Activated T-cell treated with anti-CD3 and anti-CD28 coated beads, Interleukin-2, amount 50 U/mL, for 24 hours (primary cell): Measurements from ENCODE around the gene MALT1.
"Not testable (repeated sequence)": the region's sequence is repeated elsewhere in the genome, so short reads cannot be mapped to it uniquely, and the experiment has no call there.

Source experiments
- DNase-seq: peaks from one replicate; pipeline ENCODE4 v3.0.0-alpha.2; 2020
- H3K27ac Mint-ChIP-seq: 2 replicates; pipeline ENCODE4 v1.8.0; 2020; ENCODE audit warnings: mild to moderate bottlenecking, mixed read lengths
- H3K27me3 Mint-ChIP-seq: 2 replicates; pipeline ENCODE4 v1.8.0; 2020; ENCODE audit warnings: mixed read lengths
- H3K36me3 Mint-ChIP-seq: 2 replicates; pipeline ENCODE4 v1.8.0; 2020; ENCODE audit warnings: low read depth, mixed read lengths
- H3K4me1 Mint-ChIP-seq: 2 replicates; pipeline ENCODE4 v1.8.0; 2020; ENCODE audit warnings: low read depth, mixed read lengths
- H3K4me3 Mint-ChIP-seq: 2 replicates; pipeline ENCODE4 v1.8.0; 2020; ENCODE audit warnings: mild to moderate bottlenecking, moderate library complexity, mixed read lengths
- H3K9me3 Mint-ChIP-seq: 2 replicates; pipeline ENCODE4 v1.8.0; 2020; ENCODE audit warnings: mixed read lengths

MALT1 gene

GRCh38 chr18:58640891-58641610 is 30.2 kb upstream of the MALT1 start:
- Mint-ChIP-seq H3K4me3 (no peak overlapping the region), H3K27me3 (no peaks in the 10 kb centered on the region), H3K36me3 (no peaks in the 10 kb centered on the region), H3K27ac (no peak overlapping the region), H3K4me1 (peaks cover 16% of the 10 kb centered on the region), H3K9me3 (no peaks in the 10 kb centered on the region)
- DNase-seq, result no peak

- H3K4me3 Mint-ChIP-seq, H3K9me3 Mint-ChIP-seq, DNase-seq, H3K36me3 Mint-ChIP-seq, H3K27me3 Mint-ChIP-seq, H3K27ac Mint-ChIP-seq: not testable (repeated sequence)
- peaks cover 15% of the 10 kb centered on the region for H3K4me1 Mint-ChIP-seq
These were observed 27.7 kb upstream of the MALT1 start for GRCh38 chr18:58643557-58643956.

DNA sequence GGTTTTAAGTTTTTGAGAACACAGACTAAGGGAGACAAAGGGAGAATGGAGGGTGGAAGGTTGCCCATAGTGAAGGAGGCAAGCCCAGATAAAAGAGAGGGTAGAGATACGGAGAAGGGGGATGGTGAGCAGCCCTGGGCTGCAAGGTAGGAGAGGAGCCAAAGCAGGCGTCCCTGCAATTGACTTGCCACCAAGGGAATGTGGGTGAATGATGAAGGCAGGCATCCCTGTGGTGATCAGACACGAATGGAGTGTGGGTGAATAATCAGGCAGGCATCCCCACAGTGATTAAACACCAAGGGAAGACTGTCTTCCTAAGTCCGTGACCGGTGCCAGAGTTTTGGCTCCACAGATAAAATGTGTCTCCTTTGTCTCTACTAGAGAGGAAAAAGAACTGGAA is 25.9 kb upstream of the MALT1 start:
- H3K27ac Mint-ChIP-seq, result no peak overlapping the region
- H3K36me3 Mint-ChIP-seq, result no peaks in the 10 kb centered on the region
- H3K27me3 Mint-ChIP-seq, result no peaks in the 10 kb centered on the region

DNA sequence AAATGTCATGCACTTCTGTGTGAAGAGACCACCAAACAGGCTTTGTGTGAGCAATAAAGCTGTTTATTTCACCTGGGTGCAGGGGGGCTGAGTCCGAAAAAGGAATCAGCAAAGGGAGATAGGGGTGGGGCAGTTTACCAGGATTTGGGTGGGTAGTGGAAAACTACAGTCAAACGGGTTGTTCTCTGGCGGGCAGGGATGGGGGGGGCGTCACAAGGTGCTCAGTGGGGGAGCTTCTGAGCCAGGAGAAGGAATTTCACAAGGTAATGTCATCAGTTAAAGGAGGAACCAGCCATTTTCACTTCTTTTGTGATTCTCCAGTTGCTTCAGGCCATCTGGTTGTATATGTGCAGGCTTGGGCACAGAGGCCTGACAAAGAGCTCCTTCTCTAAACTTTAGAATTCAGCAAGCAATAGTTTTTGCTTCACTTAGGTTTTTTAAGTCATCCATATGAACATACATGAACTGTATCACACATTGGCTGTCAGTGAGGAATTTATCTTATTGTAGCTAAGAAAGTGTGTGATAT is 24.9 kb upstream of the MALT1 start:
- H3K4me1 Mint-ChIP-seq, result peaks cover 27% of the 10 kb centered on the region
- H3K36me3 Mint-ChIP-seq, result no peaks in the 10 kb centered on the region
- no peak for DNase-seq

More for the DNA sequence above, 25.9 kb upstream of the MALT1 start:
- Mint-ChIP-seq H3K9me3 (no peaks in the 10 kb centered on the region), H3K4me3 (no peak overlapping the region), H3K4me1 (peaks cover 21% of the 10 kb centered on the region)
- no peak for DNase-seq

DNA sequence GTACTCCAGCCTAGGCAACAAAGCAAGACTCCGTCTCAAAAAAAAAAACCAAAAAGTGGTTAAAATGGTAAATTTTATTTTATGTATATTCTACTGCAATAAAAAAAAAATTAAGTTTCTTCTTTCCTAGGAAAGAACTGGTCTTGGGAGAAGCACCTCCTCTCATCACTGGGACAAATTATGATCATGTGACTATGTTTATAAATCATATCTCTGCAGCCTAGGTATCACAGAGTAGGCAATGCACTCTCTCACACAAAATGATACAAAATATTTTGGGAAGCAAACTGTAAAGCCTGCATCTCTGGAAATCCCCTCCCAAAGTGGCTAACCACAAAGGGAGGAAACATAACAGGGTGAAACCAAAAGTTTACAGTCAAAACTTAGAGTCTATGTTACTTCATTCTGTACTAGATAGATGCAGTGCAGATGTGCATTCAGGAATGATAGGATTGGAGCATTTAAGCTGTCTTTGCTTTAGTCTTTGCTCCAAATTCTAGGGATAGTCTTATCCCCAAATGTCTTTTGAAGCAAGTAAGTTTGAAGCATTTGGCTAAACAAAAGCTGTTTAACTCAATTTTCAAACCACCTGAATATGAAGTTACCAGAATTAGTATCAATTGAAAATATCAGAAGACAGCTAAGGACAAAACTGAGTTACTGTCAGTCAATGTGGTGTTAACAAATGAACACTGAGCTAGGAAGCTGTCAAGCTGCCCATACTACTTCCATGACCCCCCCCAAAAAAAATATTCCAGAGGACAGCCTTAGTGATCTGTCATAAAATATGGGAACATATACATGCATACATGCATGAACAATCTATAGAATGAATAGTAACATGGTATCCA is 21.1 kb upstream of the MALT1 start:
- Mint-ChIP-seq H3K4me3 (no peak overlapping the region), H3K27me3 (no peaks in the 10 kb centered on the region), H3K27ac (no peak overlapping the region), H3K36me3 (no peaks in the 10 kb centered on the region), H3K4me1 (peaks cover 56% of the 10 kb centered on the region), H3K9me3 (peaks cover 13% of the 10 kb centered on the region)
- DNase-seq, result no peak

More for the DNA sequence above, 24.9 kb upstream of the MALT1 start:
- H3K27ac Mint-ChIP-seq, result no peak overlapping the region
- no peaks in the 10 kb centered on the region for H3K27me3 Mint-ChIP-seq
- H3K4me3 Mint-ChIP-seq, result no peak overlapping the region
- no peaks in the 10 kb centered on the region for H3K9me3 Mint-ChIP-seq

DNA sequence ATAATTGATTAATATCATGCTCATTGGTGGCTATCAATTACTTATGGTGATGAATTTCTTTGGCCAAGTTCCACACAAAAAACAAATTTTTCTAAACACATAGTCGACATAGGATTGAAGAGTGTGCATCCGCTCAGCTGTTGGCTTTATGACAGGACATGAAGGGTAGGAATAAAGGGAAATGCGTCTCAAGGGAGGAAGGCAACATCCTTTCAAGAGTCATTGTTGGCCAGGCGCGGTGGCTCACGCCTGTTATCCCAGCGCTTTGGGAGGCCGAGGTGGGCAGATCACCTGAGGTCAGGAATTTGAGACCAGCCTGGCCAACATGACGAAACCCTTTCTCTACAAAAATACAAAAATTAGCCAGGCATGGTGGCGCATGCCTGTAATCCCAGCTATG is 20.4 kb upstream of the MALT1 start:
- H3K9me3 Mint-ChIP-seq, result peaks cover 13% of the 10 kb centered on the region
- not testable (repeated sequence) for DNase-seq, H3K27me3 Mint-ChIP-seq, H3K27ac Mint-ChIP-seq, H3K36me3 Mint-ChIP-seq, H3K4me3 Mint-ChIP-seq
- H3K4me1 Mint-ChIP-seq, result peaks cover 56% of the 10 kb centered on the region

GRCh38 chr18:58653144-58653722 is 18.0 kb upstream of the MALT1 start:
- not testable (repeated sequence) for H3K27me3 Mint-ChIP-seq, DNase-seq, H3K27ac Mint-ChIP-seq, H3K4me3 Mint-ChIP-seq, H3K36me3 Mint-ChIP-seq
- Mint-ChIP-seq H3K9me3 (peaks cover 13% of the 10 kb centered on the region), H3K4me1 (peaks cover 68% of the 10 kb centered on the region)

DNA sequence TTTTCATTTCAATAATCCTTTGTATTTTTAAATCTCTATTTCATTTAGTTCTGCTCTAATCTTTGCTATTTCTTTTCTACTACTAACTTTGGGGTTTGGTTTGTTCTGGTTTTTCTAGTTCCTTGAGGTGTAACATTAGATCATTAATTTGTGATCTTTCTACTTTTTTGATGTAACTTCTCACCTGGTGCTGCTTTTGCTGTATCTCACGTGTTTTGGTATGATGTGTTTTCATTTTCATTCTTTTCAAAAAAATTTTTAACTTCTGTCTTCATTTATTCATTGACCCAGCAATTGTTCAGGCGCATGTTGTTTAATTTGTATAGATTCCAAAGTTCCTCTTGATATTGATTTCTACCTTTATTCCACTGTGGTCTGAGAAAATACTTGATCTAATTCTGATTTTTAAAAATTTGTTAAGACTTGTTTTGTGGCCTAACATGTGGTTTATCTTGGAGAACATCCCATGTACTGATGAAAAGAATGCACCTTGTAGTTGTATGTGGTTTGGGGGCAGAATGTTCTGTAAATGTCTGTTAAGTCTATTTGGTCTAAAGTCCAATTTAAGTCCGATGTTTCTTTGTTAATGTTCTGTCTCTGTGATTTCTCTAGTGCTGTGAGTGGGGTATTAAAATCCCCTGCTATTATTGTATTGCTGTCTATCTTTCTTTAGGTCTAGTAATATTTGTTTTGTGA is 17.3 kb upstream of the MALT1 start:
- no peak for DNase-seq
- Mint-ChIP-seq H3K4me1 (peaks cover 69% of the 10 kb centered on the region), H3K36me3 (no peaks in the 10 kb centered on the region), H3K27me3 (no peaks in the 10 kb centered on the region), H3K4me3 (no peak overlapping the region), H3K9me3 (peaks cover 13% of the 10 kb centered on the region), H3K27ac (no peak overlapping the region)

DNA sequence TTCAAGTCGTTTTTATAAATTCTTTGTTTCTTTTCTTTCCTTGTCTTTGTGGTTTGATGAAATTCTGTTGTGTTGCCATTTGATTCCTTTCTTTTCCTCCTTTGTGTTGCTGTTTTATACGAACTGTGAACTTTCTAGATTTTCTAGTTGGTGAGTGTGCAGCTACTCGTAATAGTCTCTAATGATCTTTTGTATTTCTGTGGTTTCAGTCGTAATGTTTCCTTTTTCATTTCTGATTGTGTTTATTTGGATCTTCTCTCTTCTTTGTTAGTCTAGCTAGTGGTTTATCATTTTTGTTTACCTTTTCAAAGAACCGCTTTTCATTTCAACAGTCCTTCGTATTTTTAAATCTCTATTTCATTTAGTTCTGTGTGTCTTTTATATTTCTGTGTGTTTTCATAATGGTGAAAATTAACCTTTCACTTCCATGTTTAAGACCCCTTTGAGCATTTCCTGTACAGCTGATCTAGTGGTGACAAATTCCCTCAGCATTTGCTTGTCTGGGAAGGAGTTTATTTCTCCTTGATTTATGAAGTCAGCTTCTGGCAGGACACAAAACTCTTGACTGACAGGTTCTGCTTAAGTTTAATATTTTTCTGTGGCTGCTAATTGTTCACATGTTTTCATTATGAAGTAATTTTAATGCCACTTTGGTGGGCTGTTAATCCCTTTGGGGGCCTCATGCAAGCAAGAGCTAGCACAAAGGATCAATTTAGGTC is 16.2 kb upstream of the MALT1 start:
- H3K4me1 Mint-ChIP-seq, result peaks cover 72% of the 10 kb centered on the region

GRCh38 chr18:58657081-58657480 is 14.2 kb upstream of the MALT1 start:
- no peak overlapping the region for H3K4me3 Mint-ChIP-seq
- no peaks in the 10 kb centered on the region for H3K36me3 Mint-ChIP-seq
- H3K27ac Mint-ChIP-seq, result no peak overlapping the region

More for the DNA sequence above, 16.2 kb upstream of the MALT1 start:
- Mint-ChIP-seq H3K9me3 (peaks cover 13% of the 10 kb centered on the region), H3K36me3 (no peaks in the 10 kb centered on the region), H3K4me3 (no peak overlapping the region), H3K27ac (no peak overlapping the region), H3K27me3 (no peaks in the 10 kb centered on the region)
- no peak for DNase-seq

DNA sequence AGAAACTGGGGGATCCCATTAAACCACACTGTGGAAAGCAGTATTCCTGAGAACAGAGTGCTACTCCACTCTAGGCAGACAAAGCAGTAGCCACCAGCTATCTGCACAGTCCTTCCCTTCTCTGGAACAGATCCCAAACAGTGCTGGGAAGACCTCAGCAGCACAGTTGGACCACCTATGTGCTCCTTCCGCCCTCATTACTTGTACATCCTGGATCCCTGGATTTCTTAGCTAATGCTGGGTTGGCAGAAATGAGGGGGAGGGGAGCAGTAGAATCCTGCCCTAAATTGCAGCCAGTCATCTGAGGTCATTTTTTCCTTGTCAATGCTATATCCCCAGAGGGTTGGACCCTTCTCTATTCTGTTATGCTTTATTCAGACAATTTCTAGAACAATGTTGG is 13.8 kb upstream of the MALT1 start:
- H3K27ac Mint-ChIP-seq, result peak overlapping the region; percentile 81
- no peaks in the 10 kb centered on the region for H3K27me3 Mint-ChIP-seq
- H3K9me3 Mint-ChIP-seq, result peaks cover 13% of the 10 kb centered on the region
- no peak overlapping the region for H3K4me3 Mint-ChIP-seq
- H3K4me1 Mint-ChIP-seq, result peaks cover 66% of the 10 kb centered on the region
- DNase-seq, result no peak
- no peaks in the 10 kb centered on the region for H3K36me3 Mint-ChIP-seq

More at GRCh38 chr18:58657081-58657480, 14.2 kb upstream of the MALT1 start:
- Mint-ChIP-seq H3K4me1 (peaks cover 68% of the 10 kb centered on the region), H3K9me3 (peaks cover 13% of the 10 kb centered on the region), H3K27me3 (no peaks in the 10 kb centered on the region)
- DNase-seq, result no peak

DNA sequence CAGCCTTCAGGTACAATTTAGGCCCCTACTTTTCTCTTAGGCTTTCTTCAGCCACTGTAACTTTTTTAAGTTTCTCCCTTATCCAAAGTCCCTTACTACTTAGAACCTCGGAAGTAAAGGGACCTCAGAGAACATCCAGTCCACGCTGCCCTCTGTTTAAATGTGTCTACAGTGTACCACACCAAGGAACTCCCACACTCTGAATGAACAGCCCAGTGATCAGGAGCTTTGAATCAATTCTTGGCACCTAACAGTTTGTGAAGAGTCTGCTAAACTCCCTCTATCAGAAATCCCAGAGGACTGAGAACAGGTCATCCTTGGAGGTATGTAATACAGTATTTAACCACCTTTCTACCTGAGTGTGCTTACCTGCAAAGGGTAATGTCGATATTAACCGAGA is 11.6 kb upstream of the MALT1 start:
- Mint-ChIP-seq H3K9me3 (peaks cover 4% of the 10 kb centered on the region), H3K36me3 (no peaks in the 10 kb centered on the region), H3K27me3 (no peaks in the 10 kb centered on the region), H3K4me1 (peaks cover 50% of the 10 kb centered on the region), H3K4me3 (no peak overlapping the region), H3K27ac (no peak overlapping the region)
- DNase-seq, result no peak

DNA sequence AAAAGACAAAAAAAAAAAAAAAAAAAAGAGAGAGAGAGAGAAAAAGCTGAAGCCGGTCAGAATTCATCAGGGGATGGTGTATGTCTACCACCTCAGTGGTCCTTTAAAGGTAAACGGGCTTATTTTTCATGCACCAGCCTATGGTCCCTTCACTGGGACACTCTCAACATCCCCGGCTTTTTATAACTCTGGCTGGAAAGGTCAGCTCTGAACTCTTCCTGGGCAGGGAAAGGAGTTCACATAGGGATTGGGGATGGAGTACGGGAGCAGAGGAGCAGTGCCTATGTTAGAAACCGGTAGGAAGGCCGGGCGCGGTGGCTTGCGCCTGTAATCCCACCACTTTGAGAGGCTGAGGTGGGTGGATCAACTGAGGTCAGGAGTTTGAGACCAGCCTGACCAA is 10.3 kb upstream of the MALT1 start:
- Mint-ChIP-seq H3K27me3 (no peaks in the 10 kb centered on the region), H3K27ac (no peak overlapping the region), H3K36me3 (no peaks in the 10 kb centered on the region), H3K9me3 (no peaks in the 10 kb centered on the region), H3K4me3 (no peak overlapping the region), H3K4me1 (peaks cover 52% of the 10 kb centered on the region)
- DNase-seq, result no peak

GRCh38 chr18:58661423-58661822 is 9.8 kb upstream of the MALT1 start:
- Mint-ChIP-seq H3K4me3 (no peak overlapping the region), H3K4me1 (peaks cover 54% of the 10 kb centered on the region), H3K36me3 (no peaks in the 10 kb centered on the region), H3K9me3 (no peaks in the 10 kb centered on the region), H3K27me3 (no peaks in the 10 kb centered on the region), H3K27ac (no peak overlapping the region)
- no peak for DNase-seq
